ENCODE measurements around the gene ARHGAP44.
A peak's percentile ranks its signal among the peaks of the same experiment; 100 is the strongest.

ARHGAP44 gene

GRCh38 chr17:12917399-12917798 lies 128.1 kb downstream of the ARHGAP44 start:
- H3K27ac ChIP-seq, result no peak overlapping the region
- TF ChIP-seq ZFX (IDR thresholded peaks at IDR 0.05; ENCODE audit: borderline replicate concordance), result no peak
- no peak for TF ChIP-seq CTCF (IDR thresholded peaks at IDR 0.05)

- no peak overlapping the region for H3K27ac ChIP-seq
- TF ChIP-seq CTCF (IDR thresholded peaks at IDR 0.05) (no peak), ZFX (IDR thresholded peaks at IDR 0.05; ENCODE audit: borderline replicate concordance) (no peak)
Observed at GRCh38 chr17:12918142-12918541, 128.8 kb downstream of the ARHGAP44 start.

DNA sequence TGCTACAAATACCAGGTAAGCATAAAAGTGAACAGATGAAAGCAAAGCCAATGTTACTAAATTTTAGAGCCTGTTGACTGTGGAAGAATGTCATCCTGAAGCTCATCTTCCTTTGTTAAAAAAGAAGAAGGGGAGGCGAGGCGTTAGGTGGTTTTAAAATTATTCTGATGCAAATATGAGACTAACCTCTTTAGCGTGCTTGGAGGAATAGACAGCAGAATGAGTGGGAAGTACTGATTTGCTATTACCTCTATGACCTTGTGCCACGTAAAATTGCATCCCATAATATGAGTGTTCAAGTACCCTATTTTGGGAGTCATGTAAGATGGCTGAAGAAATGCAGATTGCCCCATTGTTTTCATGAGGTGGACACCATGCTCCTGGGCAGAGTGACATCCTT lies 132.8 kb downstream of the ARHGAP44 start:
- TF ChIP-seq CTCF (IDR thresholded peaks at IDR 0.05) (no peak), ZFX (IDR thresholded peaks at IDR 0.05; ENCODE audit: borderline replicate concordance) (no peak)
- no peak overlapping the region for H3K27ac ChIP-seq

GRCh38 chr17:12924614-12925013 lies 135.3 kb downstream of the ARHGAP44 start:
- TF ChIP-seq ZFX (IDR thresholded peaks at IDR 0.05; ENCODE audit: borderline replicate concordance), result no peak
- no peak overlapping the region for H3K27ac ChIP-seq

DNA sequence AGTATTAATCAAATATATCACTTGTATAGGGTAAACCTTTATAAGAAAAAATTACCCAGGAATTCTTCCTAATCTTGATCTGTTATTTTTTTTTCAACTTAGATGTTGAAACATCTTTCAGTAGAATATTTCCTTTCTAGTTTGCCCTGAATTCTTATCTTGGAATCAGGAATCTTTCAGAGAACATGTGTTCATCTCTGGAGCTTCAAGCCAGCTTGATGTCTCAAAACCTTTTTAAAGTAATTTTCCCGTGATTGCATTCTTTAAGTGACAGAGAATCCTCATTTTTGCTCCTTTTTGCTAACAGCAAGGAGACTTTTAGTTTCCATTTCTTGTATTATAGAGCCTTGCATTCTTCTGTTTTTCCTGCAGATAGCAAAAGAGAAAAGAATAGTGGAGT lies 137.7 kb downstream of the ARHGAP44 start:
- H3K27ac ChIP-seq, result no peak overlapping the region
- TF ChIP-seq ZFX (IDR thresholded peaks at IDR 0.05; ENCODE audit: borderline replicate concordance) (no peak), CTCF (IDR thresholded peaks at IDR 0.05) (no peak)

GRCh38 chr17:12927541-12928425 lies 138.5 kb downstream of the ARHGAP44 start:
- TF ChIP-seq ZFX (IDR thresholded peaks at IDR 0.05; ENCODE audit: borderline replicate concordance) (no peak), CTCF (IDR thresholded peaks at IDR 0.05) (no peak)
- H3K27ac ChIP-seq, result no peak overlapping the region

DNA sequence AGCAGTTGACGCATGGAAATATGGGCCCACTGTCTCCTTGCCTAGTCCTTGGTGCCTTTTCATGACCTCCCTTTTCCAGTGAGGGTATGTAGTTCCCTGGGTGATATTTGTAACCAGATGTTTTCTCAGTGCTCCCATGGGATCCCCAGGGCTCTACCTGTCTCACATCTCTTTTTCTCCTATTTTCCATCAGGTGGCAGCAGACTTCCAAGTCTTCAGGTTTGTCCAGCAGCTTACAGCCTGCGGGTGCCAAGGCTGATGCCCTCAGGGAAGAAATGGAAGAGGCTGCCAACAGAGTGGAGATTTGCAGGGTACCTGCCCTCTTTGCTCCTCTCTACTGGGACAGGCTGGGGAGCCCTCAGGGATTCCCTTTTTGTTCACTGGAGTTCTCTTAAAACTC lies 139.4 kb downstream of the ARHGAP44 start:
- TF ChIP-seq CTCF (IDR thresholded peaks at IDR 0.05) (peak; percentile 45), ZFX (IDR thresholded peaks at IDR 0.05; ENCODE audit: borderline replicate concordance) (no peak)
- H3K27ac ChIP-seq, result no peak overlapping the region

Measured in 22Rv1 (cell line).